ENCODE data around the gene LHFPL4.

LHFPL4 gene

GRCh38 chr3:9480265-9480664 lies 73.4 kb downstream of the LHFPL4 start:
- no peak overlapping the region for H3K18ac ChIP-seq (ENCODE audit: low read length)
- H3K79me2 ChIP-seq (ENCODE audit: control insufficient read depth, insufficient read depth, low read length) = no peaks in the 10 kb centered on the region
- H3K79me1 ChIP-seq (ENCODE audit: low read length) = peaks cover 3% of the 10 kb centered on the region
- no peaks in the 10 kb centered on the region for H3K27me3 ChIP-seq (ENCODE audit: insufficient read depth, low read length, poor library complexity)
- H3K4me3 ChIP-seq (ENCODE audit: low read length) = no peak overlapping the region
- peaks cover 22% of the 10 kb centered on the region for H3K36me3 ChIP-seq (ENCODE audit: control insufficient read depth, insufficient read depth, low read length)
- no peak overlapping the region for H2BK5ac ChIP-seq (ENCODE audit: low read length)
- H3K9ac ChIP-seq (ENCODE audit: low read length) = no peak overlapping the region
- no peak overlapping the region for H4K5ac ChIP-seq (ENCODE audit: low read length)
- DNase-seq = no peak
- H3K4me2 ChIP-seq (ENCODE audit: low read length) = no peak overlapping the region
- no peak overlapping the region for H3K4ac ChIP-seq (ENCODE audit: low read depth, low read length)
- H4K8ac ChIP-seq (ENCODE audit: low read depth, low read length) = no peak overlapping the region
- WGBS (ENCODE audit: extremely low coverage, insufficient coverage, low lambda C conversion rate) = no CpG with 5 or more reads among the region's 1 CpG
- H2AK5ac ChIP-seq (ENCODE audit: low read length) = no peak overlapping the region
- H3K56ac ChIP-seq (ENCODE audit: low read length) = no peak overlapping the region
- H2BK120ac ChIP-seq (ENCODE audit: low read depth, low read length) = no peak overlapping the region
- no peak overlapping the region for H3K27ac ChIP-seq (ENCODE audit: low read depth, low read length)
- no peak overlapping the region for H2BK15ac ChIP-seq (replicated peaks; ENCODE audit: low read depth)
- no peak overlapping the region for H3K23ac ChIP-seq (ENCODE audit: low read length)
- no peaks in the 10 kb centered on the region for H3K4me1 ChIP-seq (ENCODE audit: control insufficient read depth, low read depth, low read length)

GRCh38 chr3:9476935-9477334 lies 76.7 kb downstream of the LHFPL4 start:
- Histone ChIP-seq H3K4me2 (ENCODE audit: low read length) (no peak overlapping the region), H3K9ac (ENCODE audit: low read length) (no peak overlapping the region), H2BK120ac (ENCODE audit: low read depth, low read length) (no peak overlapping the region), H3K4me3 (ENCODE audit: low read length) (no peak overlapping the region), H3K27me3 (ENCODE audit: insufficient read depth, low read length, poor library complexity) (no peaks in the 10 kb centered on the region), H3K79me2 (ENCODE audit: control insufficient read depth, insufficient read depth, low read length) (no peaks in the 10 kb centered on the region), H2BK15ac (replicated peaks; ENCODE audit: low read depth) (no peak overlapping the region), H4K8ac (ENCODE audit: low read depth, low read length) (no peak overlapping the region), H3K4me1 (ENCODE audit: control insufficient read depth, low read depth, low read length) (no peaks in the 10 kb centered on the region), H3K27ac (ENCODE audit: low read depth, low read length) (no peak overlapping the region), H2BK5ac (ENCODE audit: low read length) (no peak overlapping the region), H3K18ac (ENCODE audit: low read length) (no peak overlapping the region), H3K4ac (ENCODE audit: low read depth, low read length) (no peak overlapping the region), H3K56ac (ENCODE audit: low read length) (no peak overlapping the region), H3K79me1 (ENCODE audit: low read length) (peaks cover 3% of the 10 kb centered on the region), H2AK5ac (ENCODE audit: low read length) (no peak overlapping the region), H3K23ac (ENCODE audit: low read length) (no peak overlapping the region), H3K36me3 (ENCODE audit: control insufficient read depth, insufficient read depth, low read length) (peaks cover 35% of the 10 kb centered on the region), H4K5ac (ENCODE audit: low read length) (no peak overlapping the region)
- WGBS (ENCODE audit: extremely low coverage, insufficient coverage, low lambda C conversion rate) = no CpG with 5 or more reads among the region's 5 CpGs
- no peak for DNase-seq

GRCh38 chr3:9474482-9474881 lies 79.1 kb downstream of the LHFPL4 start:
- H2BK120ac ChIP-seq (ENCODE audit: low read depth, low read length) = no peak overlapping the region
- no peaks in the 10 kb centered on the region for H3K27me3 ChIP-seq (ENCODE audit: insufficient read depth, low read length, poor library complexity)
- H3K23ac ChIP-seq (ENCODE audit: low read length) = no peak overlapping the region
- H3K4me1 ChIP-seq (ENCODE audit: control insufficient read depth, low read depth, low read length) = no peaks in the 10 kb centered on the region
- H3K4ac ChIP-seq (ENCODE audit: low read depth, low read length) = no peak overlapping the region
- WGBS (ENCODE audit: extremely low coverage, insufficient coverage, low lambda C conversion rate) = no CpG with 5 or more reads among the region's 6 CpGs
- H2BK5ac ChIP-seq (ENCODE audit: low read length) = no peak overlapping the region
- H4K8ac ChIP-seq (ENCODE audit: low read depth, low read length) = no peak overlapping the region
- H3K27ac ChIP-seq (ENCODE audit: low read depth, low read length) = no peak overlapping the region
- H3K36me3 ChIP-seq (ENCODE audit: control insufficient read depth, insufficient read depth, low read length) = peaks cover 38% of the 10 kb centered on the region
- H3K9ac ChIP-seq (ENCODE audit: low read length) = no peak overlapping the region
- H2BK15ac ChIP-seq (replicated peaks; ENCODE audit: low read depth) = no peak overlapping the region
- no peak for DNase-seq
- H3K4me2 ChIP-seq (ENCODE audit: low read length) = no peak overlapping the region
- no peaks in the 10 kb centered on the region for H3K79me2 ChIP-seq (ENCODE audit: control insufficient read depth, insufficient read depth, low read length)
- no peak overlapping the region for H3K4me3 ChIP-seq (ENCODE audit: low read length)
- no peak overlapping the region for H3K18ac ChIP-seq (ENCODE audit: low read length)
- H3K79me1 ChIP-seq (ENCODE audit: low read length) = peaks cover 7% of the 10 kb centered on the region
- H3K56ac ChIP-seq (ENCODE audit: low read length) = no peak overlapping the region
- H4K5ac ChIP-seq (ENCODE audit: low read length) = no peak overlapping the region
- H2AK5ac ChIP-seq (ENCODE audit: low read length) = no peak overlapping the region

- no peak overlapping the region for H3K4ac ChIP-seq (ENCODE audit: low read depth, low read length)
- H3K27me3 ChIP-seq (ENCODE audit: insufficient read depth, low read length, poor library complexity) = no peaks in the 10 kb centered on the region
- H4K5ac ChIP-seq (ENCODE audit: low read length) = no peak overlapping the region
- H2AK5ac ChIP-seq (ENCODE audit: low read length) = no peak overlapping the region
- H3K36me3 ChIP-seq (ENCODE audit: control insufficient read depth, insufficient read depth, low read length) = peaks cover 38% of the 10 kb centered on the region
- H3K4me1 ChIP-seq (ENCODE audit: control insufficient read depth, low read depth, low read length) = no peaks in the 10 kb centered on the region
- no peak overlapping the region for H3K56ac ChIP-seq (ENCODE audit: low read length)
- no peak overlapping the region for H3K27ac ChIP-seq (ENCODE audit: low read depth, low read length)
- no peak overlapping the region for H3K18ac ChIP-seq (ENCODE audit: low read length)
- no peak overlapping the region for H3K23ac ChIP-seq (ENCODE audit: low read length)
- no peak overlapping the region for H3K4me3 ChIP-seq (ENCODE audit: low read length)
- no peaks in the 10 kb centered on the region for H3K79me2 ChIP-seq (ENCODE audit: control insufficient read depth, insufficient read depth, low read length)
- H3K4me2 ChIP-seq (ENCODE audit: low read length) = no peak overlapping the region
- peaks cover 9% of the 10 kb centered on the region for H3K79me1 ChIP-seq (ENCODE audit: low read length)
- H2BK15ac ChIP-seq (replicated peaks; ENCODE audit: low read depth) = no peak overlapping the region
- H2BK120ac ChIP-seq (ENCODE audit: low read depth, low read length) = no peak overlapping the region
- no peak overlapping the region for H4K8ac ChIP-seq (ENCODE audit: low read depth, low read length)
- DNase-seq = no peak
- no peak overlapping the region for H2BK5ac ChIP-seq (ENCODE audit: low read length)
- no peak overlapping the region for H3K9ac ChIP-seq (ENCODE audit: low read length)
These were observed 80.0 kb downstream of the LHFPL4 start for GRCh38 chr3:9473496-9474065.

GRCh38 chr3:9469986-9470385 lies 83.6 kb downstream of the LHFPL4 start:
- DNase-seq = no peak
- Histone ChIP-seq H2BK5ac (ENCODE audit: low read length) (no peak overlapping the region), H3K4me2 (ENCODE audit: low read length) (no peak overlapping the region), H3K27ac (ENCODE audit: low read depth, low read length) (no peak overlapping the region), H3K79me2 (ENCODE audit: control insufficient read depth, insufficient read depth, low read length) (peaks cover 3% of the 10 kb centered on the region), H4K5ac (ENCODE audit: low read length) (no peak overlapping the region), H3K79me1 (ENCODE audit: low read length) (peaks cover 14% of the 10 kb centered on the region), H3K9ac (ENCODE audit: low read length) (no peak overlapping the region), H3K4me3 (ENCODE audit: low read length) (no peak overlapping the region), H4K8ac (ENCODE audit: low read depth, low read length) (no peak overlapping the region), H3K4me1 (ENCODE audit: control insufficient read depth, low read depth, low read length) (no peaks in the 10 kb centered on the region), H3K56ac (ENCODE audit: low read length) (no peak overlapping the region), H3K27me3 (ENCODE audit: insufficient read depth, low read length, poor library complexity) (no peaks in the 10 kb centered on the region), H3K4ac (ENCODE audit: low read depth, low read length) (no peak overlapping the region), H2AK5ac (ENCODE audit: low read length) (no peak overlapping the region), H2BK120ac (ENCODE audit: low read depth, low read length) (no peak overlapping the region), H3K36me3 (ENCODE audit: control insufficient read depth, insufficient read depth, low read length) (peaks cover 34% of the 10 kb centered on the region), H2BK15ac (replicated peaks; ENCODE audit: low read depth) (no peak overlapping the region), H3K18ac (ENCODE audit: low read length) (no peak overlapping the region), H3K23ac (ENCODE audit: low read length) (no peak overlapping the region)
- no CpG with 5 or more reads among the region's 3 CpGs for WGBS (ENCODE audit: extremely low coverage, insufficient coverage, low lambda C conversion rate)

GRCh38 chr3:9468460-9468859 lies 85.2 kb downstream of the LHFPL4 start:
- H3K79me2 ChIP-seq (ENCODE audit: control insufficient read depth, insufficient read depth, low read length) = peaks cover 3% of the 10 kb centered on the region
- peaks cover 31% of the 10 kb centered on the region for H3K36me3 ChIP-seq (ENCODE audit: control insufficient read depth, insufficient read depth, low read length)
- H2AK5ac ChIP-seq (ENCODE audit: low read length) = no peak overlapping the region
- H3K27ac ChIP-seq (ENCODE audit: low read depth, low read length) = no peak overlapping the region
- no peak overlapping the region for H2BK5ac ChIP-seq (ENCODE audit: low read length)
- DNase-seq = no peak
- no peak overlapping the region for H3K4me3 ChIP-seq (ENCODE audit: low read length)
- no peak overlapping the region for H3K23ac ChIP-seq (ENCODE audit: low read length)
- no peak overlapping the region for H3K9ac ChIP-seq (ENCODE audit: low read length)
- H2BK120ac ChIP-seq (ENCODE audit: low read depth, low read length) = no peak overlapping the region
- H3K18ac ChIP-seq (ENCODE audit: low read length) = no peak overlapping the region
- no peak overlapping the region for H4K5ac ChIP-seq (ENCODE audit: low read length)
- no peak overlapping the region for H4K8ac ChIP-seq (ENCODE audit: low read depth, low read length)
- WGBS (ENCODE audit: extremely low coverage, insufficient coverage, low lambda C conversion rate) = 100% methylated on average over 2 of the region's 7 CpGs
- no peak overlapping the region for H3K4ac ChIP-seq (ENCODE audit: low read depth, low read length)
- H3K79me1 ChIP-seq (ENCODE audit: low read length) = peaks cover 14% of the 10 kb centered on the region
- no peak overlapping the region for H3K4me2 ChIP-seq (ENCODE audit: low read length)
- H3K56ac ChIP-seq (ENCODE audit: low read length) = no peak overlapping the region
- H3K4me1 ChIP-seq (ENCODE audit: control insufficient read depth, low read depth, low read length) = no peaks in the 10 kb centered on the region
- no peaks in the 10 kb centered on the region for H3K27me3 ChIP-seq (ENCODE audit: insufficient read depth, low read length, poor library complexity)
- H2BK15ac ChIP-seq (replicated peaks; ENCODE audit: low read depth) = no peak overlapping the region
